GM19455 (cell line): ENCODE results near the gene CNOT6.

Experiments
- ATAC-seq: cut with Tn5 transposase; IDR thresholded peaks from one replicate; pipeline ENCODE4 v1.9.1; 2021; ENCODE audit not compliant: unreplicated experiment

Gene CNOT6

GRCh38 chr5:180558232-180558631, 64.1 kb downstream of the CNOT6 start:
- no peak for ATAC-seq

GRCh38 chr5:180563994-180564393, 69.8 kb downstream of the CNOT6 start:
- ATAC-seq = no peak

- no peak for ATAC-seq
Measured at GRCh38 chr5:180568914-180569313, 74.7 kb downstream of the CNOT6 start.

- ATAC-seq = no peak
Measured at GRCh38 chr5:180575571-180575970, 81.4 kb downstream of the CNOT6 start.

- no peak for ATAC-seq
Measured at GRCh38 chr5:180580681-180581080, 86.5 kb downstream of the CNOT6 start.

- ATAC-seq = no peak
Measured at GRCh38 chr5:180583738-180584137, 89.6 kb downstream of the CNOT6 start.

- ATAC-seq = no peak
Measured at GRCh38 chr5:180586204-180586603, 92.0 kb downstream of the CNOT6 start.

GRCh38 chr5:180586870-180587269, 92.7 kb downstream of the CNOT6 start:
- no peak for ATAC-seq

- ATAC-seq = no peak
Measured at GRCh38 chr5:180589771-180590542, 95.8 kb downstream of the CNOT6 start.

GRCh38 chr5:180590543-180591310, 96.5 kb downstream of the CNOT6 start:
- ATAC-seq = no peak

- ATAC-seq = no peak
Measured at GRCh38 chr5:180591311-180591887, 97.2 kb downstream of the CNOT6 start, which contains the start of gene SCGB3A1. Gene SCGB3A1 (minus strand): TSS chr5:180591499. CDS start chr5:180591462, 37 bp downstream.

GRCh38 chr5:180592176-180592575, 98.0 kb downstream of the CNOT6 start:
- ATAC-seq = no peak

GRCh38 chr5:180593446-180594206, 99.4 kb downstream of the CNOT6 start:
- ATAC-seq = no peak

GRCh38 chr5:180594311-180595045, 100.3 kb downstream of the CNOT6 start:
- ATAC-seq = no peak

- no peak for ATAC-seq
Measured at GRCh38 chr5:180595046-180595379, 100.8 kb downstream of the CNOT6 start.

- no peak for ATAC-seq
Measured at GRCh38 chr5:180595381-180596114, 101.4 kb downstream of the CNOT6 start.

GRCh38 chr5:180596115-180596667, 102.0 kb downstream of the CNOT6 start:
- no peak for ATAC-seq

GRCh38 chr5:180596668-180597231, 102.6 kb downstream of the CNOT6 start:
- no peak for ATAC-seq

- no peak for ATAC-seq
Measured at GRCh38 chr5:180598316-180598701, 104.1 kb downstream of the CNOT6 start.
